GM18868 (cell line): ENCODE measurements around the gene AK8.

ENCODE experiments used
- ATAC-seq: cut with Tn5 transposase; IDR thresholded peaks from one replicate; pipeline ENCODE4 v1.9.1; 2021; ENCODE audit warnings: mild to moderate bottlenecking, moderate library complexity; ENCODE audit not compliant: unreplicated experiment

The AK8 gene

GRCh38 chr9:132800038-132800648 is 77.9 kb downstream of the AK8 start:
- no peak for ATAC-seq

- no peak for ATAC-seq
Measured at GRCh38 chr9:132798817-132799790, 79.0 kb downstream of the AK8 start.

GRCh38 chr9:132797861-132798659 is 80.0 kb downstream of the AK8 start:
- ATAC-seq, result no peak

DNA sequence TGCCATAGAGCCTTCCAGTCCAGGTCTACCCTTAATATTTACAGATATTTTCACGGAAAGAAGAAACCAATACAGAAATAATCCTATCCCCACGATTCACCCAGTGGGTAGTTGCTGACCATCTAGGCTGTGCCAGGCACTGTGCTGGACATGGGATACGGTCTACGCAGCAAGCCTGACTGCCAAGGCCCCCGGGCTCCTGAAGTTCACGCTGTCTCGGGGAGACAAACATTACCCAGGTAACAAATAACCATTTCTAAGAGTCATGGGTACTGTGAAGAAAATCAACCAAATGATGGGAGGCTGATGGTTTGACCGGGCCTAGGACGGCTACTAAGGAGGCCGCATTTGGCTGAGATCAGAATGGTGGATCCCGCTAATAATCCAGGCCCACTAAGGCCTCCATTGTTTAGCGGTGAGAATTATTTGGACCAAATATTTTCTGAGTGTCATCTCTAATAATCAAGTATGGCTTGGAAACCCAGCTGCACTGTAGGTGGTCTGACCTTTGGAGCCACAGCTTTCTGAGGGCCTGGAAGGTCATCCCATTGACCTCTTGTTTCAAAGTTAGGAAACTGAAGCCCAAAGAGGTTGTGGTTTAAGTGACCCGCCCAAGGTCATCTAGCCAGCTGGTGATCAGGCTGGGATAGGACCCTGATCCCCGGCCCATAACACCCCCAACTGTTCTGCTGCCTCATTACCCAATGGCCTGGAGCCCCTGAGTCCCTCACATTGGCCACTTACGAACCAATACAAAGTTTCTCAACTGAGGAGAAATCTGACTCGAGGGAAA is 82.4 kb downstream of the AK8 start:
- ATAC-seq, result no peak

GRCh38 chr9:132794730-132795380 is 83.2 kb downstream of the AK8 start:
- no peak for ATAC-seq

DNA sequence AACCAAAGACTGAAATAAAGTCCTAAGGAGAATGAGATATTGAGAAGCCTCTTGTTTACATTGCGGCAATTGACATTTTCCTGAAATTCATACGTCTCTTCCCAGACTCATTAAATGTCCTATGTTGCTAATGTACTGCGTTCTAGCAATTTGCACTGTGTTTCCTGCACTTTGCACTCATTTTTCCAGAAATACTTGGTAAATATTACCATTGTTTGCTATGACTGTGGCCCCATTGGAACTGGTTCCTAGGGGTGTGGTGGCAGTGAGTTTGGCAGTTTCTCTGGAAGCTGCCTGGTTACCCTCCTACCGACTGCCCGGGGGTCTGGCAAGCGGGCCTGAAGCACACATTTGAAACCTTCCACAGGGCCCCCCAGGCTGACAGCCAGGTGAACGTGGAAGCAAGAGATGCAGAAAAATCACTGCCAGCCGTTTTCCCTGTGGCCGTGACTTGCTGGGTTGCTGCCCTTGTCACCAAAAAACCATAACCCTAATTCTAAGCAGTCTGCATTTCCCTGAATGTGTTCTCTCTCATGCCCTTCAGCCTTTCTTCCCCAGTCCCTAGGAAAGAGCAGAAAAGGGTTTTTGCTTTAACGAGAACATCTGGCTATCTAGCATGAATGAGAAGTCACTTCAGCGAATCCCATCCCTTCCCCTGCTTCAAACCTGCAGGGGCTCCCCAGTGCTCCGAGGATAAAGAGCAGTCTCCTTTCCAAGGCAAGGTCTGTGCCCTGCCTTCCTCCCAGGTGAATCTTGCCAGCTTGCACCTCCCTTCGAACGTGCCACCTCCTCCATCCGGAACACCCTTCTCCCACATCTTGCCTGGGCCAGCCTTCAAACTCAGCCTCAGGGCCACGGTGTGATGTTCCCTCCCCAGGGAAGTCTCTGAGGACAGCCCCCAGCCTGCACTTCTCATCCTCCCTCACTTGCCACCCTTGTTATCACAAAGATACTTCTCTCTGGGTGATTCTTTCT is 84.2 kb downstream of the AK8 start:
- ATAC-seq, result no peak

GRCh38 chr9:132792547-132792946 is 85.5 kb downstream of the AK8 start:
- ATAC-seq, result no peak

- ATAC-seq, result no peak
Measured at GRCh38 chr9:132791699-132792240, 86.3 kb downstream of the AK8 start.

GRCh38 chr9:132789719-132790118 is 88.4 kb downstream of the AK8 start:
- ATAC-seq, result no peak

DNA sequence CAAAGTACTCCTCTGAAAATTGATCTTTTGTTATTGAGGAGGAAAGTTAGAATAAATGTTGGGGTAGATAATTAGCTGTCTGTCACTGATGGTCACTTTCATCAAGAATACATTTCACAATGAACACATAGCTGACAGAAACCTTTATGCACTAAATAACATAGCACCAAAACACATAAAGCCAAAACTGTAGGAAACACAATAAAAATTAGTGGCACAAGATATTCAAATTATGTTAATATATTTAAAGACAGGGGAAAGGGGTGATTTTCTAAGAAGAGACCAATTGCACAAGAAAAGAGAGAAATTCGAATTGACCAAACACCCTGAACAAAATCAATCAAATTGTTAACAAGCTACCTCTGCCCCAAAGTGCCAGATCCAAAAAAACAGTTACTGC is 89.7 kb downstream of the AK8 start:
- no peak for ATAC-seq

- no peak for ATAC-seq
Measured at GRCh38 chr9:132787748-132788159, 90.3 kb downstream of the AK8 start.

DNA sequence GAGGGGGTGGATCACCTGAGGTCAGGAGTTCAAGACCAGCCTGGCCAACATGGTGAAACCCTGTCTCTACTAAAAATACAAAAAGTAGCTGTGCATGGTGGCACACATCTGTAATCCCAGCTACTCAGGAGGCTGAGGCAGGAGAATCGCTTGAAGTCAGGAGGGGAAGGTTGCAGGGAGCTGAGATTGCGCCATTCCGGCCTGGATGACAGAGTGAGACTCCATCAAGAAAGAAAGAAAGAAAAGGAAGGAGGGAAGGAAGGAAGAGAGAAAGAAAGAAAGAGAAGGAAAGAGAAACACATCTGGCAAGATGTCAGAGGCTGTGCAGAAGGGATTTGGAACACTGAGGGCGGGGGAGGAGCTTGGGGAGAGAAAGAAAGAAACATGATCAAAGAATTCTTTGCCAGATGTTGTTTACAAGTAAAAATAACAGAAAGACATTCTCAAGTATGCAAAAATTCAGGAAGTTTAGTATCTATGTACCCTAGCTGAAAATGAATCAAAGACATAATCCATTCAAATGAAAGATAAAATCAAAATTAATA is 93.7 kb downstream of the AK8 start:
- ATAC-seq, result no peak

DNA sequence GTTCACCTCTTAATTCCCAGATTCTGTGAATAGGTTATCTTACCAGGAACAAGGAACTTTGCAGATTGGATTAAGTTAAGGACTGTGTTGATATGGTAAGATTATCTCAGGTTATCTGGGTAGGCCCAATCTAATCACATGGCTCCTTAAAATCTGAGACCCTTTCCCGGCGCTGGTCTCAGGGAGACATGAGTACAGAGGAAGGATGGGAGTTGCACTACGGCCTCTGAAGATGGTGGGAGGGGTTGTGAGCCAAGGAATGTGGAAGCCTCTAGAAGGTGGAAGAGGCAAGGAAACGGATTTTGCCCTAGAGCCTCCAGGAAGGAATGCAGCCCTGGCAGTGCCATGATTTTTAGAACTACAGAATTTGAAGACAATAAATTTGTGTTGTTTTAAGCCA is 95.1 kb downstream of the AK8 start:
- no peak for ATAC-seq

DNA sequence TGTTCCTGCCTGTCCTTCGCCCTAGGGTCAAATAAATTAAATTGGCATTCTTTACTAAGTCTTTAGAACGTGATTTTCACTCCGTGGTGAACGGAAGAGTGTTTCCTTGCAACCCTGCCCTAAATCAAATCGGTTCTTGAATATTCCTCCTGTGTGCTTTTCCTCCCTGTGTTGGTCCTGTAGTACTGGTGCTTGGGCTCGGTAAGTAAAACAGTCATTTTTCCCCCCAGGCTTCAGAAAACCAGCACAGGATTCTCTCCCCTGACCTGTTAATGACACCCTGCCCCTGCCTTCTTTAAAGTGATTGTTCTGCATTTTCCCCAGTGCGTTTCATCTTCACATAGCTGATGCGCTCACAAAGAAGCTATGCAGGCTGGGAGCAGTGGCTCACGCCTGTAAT is 96.0 kb downstream of the AK8 start:
- no peak for ATAC-seq

DNA sequence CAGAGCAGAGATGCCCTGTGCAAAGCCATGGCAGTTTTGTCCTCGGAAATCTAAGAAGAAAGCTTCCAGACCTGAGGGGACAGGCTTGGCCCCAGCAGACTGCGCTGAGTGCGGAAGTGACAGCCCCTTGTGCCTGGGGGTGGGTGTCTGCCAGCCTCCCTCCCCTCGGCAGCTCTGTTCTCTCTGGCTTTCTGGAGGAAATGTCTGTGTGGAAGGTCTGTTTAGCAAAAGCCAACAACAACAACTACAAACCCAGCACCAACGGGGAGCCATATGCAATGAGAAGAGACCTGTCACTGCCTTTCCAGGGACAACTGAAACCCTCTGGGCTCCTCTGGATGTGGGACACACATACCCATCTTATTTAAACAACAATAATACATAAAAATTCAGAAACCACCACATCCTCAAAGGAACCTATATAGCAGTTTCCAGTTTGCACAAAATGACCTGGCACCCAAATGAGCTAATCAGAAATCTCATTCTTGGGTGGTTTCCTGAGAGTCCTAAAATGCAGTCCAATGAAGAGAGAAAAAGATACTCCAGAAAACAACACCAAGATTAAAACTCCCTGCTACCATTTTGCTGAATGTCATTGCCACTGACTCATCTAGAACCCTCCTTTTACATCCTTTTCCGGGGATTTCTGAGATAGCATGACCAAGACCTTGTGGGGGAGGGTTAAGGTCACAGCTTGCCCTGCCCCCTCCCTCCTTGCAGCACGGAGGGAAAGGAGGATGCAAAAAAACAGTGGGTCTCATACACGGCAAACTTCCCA is 97.7 kb downstream of the AK8 start:
- no peak for ATAC-seq

DNA sequence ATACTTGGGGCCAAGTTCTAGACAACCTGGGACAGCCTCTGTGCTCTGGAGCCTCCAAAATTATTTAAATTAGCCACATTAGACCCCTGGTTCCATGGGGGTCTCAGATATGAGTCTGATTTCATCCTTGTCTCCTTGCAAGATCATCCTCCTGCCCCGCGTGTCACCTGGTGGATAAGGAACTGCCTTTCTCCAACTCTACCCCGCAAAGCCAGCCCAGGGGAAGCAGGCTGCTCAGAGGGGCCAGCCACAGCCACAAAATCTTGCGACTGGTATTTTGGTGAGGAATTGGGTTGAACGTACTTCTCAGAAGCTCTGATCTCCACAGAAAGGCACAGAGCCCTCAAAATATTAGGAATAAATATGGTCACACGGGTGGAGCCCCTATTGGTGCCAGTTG is 101.2 kb downstream of the AK8 start:
- ATAC-seq, result no peak

GRCh38 chr9:132776268-132776667 is 101.8 kb downstream of the AK8 start:
- no peak for ATAC-seq

- no peak for ATAC-seq
Measured at GRCh38 chr9:132775720-132776119, 102.4 kb downstream of the AK8 start.
